Measurements from ENCODE around the gene ACOD1. TPM values are rescaled to one million over a fixed set of nuclear protein-coding genes. Genes with fewer than 3 reads are reported as not detected.

ACOD1 gene
- total RNA-seq, 1 donor from 2014 or later, result not detected

DNA sequence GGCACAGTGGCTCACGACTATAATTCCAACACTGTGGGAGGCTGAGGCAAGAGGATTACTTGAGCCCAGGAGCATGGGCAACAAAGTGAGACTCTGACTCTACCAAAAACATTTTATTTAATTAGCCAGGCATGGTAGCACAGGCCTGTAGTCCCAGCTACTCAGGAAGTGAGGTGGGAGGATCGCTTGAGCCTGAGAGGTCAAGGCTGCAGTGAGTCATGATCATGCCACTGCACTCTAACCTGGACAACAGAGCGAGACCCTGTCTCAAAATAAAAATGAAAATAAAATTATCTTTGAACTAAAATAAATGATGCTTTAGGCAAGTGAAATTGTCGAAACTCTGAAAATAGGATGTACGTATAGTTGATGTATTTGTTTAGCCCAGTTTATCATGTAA is 35.4 kb downstream of the ACOD1 start:
- DNase-seq (ENCODE audit: low read depth), result no peak
- no peak overlapping the region for H3K4me3 ChIP-seq (ENCODE audit: low read depth, low read length)
- TF ChIP-seq, protein P1, sequence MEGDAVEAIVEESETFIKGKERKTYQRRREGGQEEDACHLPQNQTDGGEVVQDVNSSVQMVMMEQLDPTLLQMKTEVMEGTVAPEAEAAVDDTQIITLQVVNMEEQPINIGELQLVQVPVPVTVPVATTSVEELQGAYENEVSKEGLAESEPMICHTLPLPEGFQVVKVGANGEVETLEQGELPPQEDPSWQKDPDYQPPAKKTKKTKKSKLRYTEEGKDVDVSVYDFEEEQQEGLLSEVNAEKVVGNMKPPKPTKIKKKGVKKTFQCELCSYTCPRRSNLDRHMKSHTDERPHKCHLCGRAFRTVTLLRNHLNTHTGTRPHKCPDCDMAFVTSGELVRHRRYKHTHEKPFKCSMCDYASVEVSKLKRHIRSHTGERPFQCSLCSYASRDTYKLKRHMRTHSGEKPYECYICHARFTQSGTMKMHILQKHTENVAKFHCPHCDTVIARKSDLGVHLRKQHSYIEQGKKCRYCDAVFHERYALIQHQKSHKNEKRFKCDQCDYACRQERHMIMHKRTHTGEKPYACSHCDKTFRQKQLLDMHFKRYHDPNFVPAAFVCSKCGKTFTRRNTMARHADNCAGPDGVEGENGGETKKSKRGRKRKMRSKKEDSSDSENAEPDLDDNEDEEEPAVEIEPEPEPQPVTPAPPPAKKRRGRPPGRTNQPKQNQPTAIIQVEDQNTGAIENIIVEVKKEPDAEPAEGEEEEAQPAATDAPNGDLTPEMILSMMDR (conservative IDR thresholded peaks at IDR 0.05; ENCODE audit: low read depth, low read length), result no peak

DNA sequence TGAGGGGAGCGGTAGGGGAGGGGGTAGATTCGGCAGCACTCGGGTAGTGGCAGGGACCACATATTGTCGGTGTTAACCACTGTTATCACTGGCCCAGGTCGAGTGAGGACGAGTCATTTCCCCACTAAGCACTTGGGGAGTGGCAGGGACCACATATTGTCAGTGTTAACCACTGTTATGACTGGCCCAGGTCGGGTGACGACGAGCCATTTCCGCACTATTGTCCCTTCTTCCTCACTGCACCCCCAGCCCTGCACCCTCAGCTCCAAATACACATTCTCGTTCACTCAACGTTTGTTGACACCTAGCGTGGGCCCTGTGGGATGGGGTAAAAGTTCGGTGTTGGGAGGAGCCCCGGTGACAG is 43.1 kb downstream of the ACOD1 start:
- TF ChIP-seq, protein P1 (conservative IDR thresholded peaks at IDR 0.05; ENCODE audit: low read depth, low read length), result no peak
- no peak for DNase-seq (ENCODE audit: low read depth)

DNA sequence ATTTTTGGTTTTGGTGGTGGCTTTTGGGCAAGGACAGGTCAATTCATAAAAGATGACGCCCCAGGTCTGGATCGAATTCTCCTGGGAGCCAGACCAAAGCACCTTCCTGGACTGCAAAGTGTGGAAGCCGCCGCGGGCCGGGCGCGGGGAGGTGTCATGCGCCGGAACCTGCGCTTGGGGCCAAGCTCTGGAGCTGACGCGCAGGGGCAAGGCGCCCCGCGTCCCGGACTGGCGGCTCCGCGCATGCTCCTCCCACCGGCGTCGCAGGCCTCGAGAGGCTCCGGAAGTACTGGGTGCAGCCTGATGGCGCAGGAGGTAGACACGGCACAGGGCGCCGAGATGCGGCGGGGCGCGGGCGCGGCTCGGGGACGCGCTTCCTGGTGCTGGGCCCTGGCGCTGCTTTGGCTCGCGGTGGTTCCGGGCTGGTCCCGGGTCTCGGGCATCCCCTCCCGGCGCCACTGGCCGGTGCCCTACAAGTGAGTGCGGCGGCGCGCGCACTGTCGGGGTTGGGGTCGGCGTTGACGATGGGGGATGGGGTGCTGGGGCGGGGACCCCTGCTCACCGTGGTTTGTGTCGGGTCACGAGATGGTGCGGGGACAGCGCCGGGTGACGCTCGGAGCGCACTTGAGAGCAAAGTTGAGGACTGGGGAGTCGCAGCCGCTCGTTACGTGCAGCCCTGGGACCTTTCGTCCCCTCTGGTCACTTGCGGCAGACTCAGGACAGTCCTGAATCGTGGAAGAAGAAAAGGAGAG is 43.7 kb downstream of the ACOD1 start, which contains the start of gene CLN5:
TSS of gene CLN5 (plus strand) at position 286 of the 752 bp plus-strand sequence. CDS start at position 304, 18 bp downstream.
- DNase-seq (ENCODE audit: low read depth), result peak; percentile 27
- TF ChIP-seq, protein P1 (conservative IDR thresholded peaks at IDR 0.05; ENCODE audit: low read depth, low read length), result no peak

More for the DNA sequence above, 43.1 kb downstream of the ACOD1 start:
- H3K4me3 ChIP-seq (ENCODE audit: low read depth, low read length), result peak overlapping the region; percentile 95

DNA sequence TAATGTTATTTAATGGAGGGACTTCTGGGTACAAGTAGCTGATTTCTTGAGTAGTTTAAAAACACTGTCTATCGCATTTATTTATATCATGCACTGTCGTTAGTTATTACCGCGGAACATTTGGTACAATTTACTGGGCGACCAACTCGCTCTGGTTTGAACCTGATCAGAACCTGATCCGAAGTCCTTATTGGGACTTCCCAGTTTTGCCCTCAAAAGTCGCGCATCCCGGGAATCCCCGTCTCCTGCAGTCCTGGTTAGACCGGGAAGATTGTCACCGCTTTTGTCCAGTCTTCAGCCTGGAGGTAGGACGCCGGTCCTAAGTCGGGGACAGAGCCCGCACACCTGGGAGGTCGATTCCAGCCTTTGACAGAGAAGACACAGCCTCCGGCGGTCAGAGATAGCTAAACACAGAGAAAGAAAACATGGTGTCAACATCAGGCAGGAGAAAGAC is 44.3 kb downstream of the ACOD1 start:
- TF ChIP-seq, protein P1 (conservative IDR thresholded peaks at IDR 0.05; ENCODE audit: low read depth, low read length), result no peak
- DNase-seq (ENCODE audit: low read depth), result no peak
- peak overlapping the region; percentile 95 for H3K4me3 ChIP-seq (ENCODE audit: low read depth, low read length)

More for the DNA sequence above, 43.7 kb downstream of the ACOD1 start, which contains the start of gene CLN5:
- H3K4me3 ChIP-seq (ENCODE audit: low read depth, low read length), result peak within 1 kb of the TSS; percentile 95

DNA sequence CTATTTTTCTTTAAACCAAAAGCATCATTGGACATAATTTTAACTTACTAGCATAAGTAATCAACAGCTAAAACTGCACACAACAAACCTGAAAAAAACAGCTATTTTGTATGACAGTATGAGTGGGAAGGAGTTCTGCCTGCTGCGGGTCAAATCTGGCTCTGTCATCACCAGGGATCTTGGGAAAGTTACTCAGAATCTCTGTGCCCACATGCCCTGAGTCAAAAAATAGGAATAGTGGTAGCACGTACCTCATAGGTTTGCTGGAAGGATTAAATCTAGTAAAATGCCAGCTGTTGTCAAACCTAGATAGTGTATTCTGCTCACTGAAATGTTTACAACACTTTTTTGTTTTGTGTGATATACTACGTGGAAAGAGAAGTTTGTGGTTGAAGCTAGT is 44.7 kb downstream of the ACOD1 start:
- H3K4me3 ChIP-seq (ENCODE audit: low read depth, low read length), result peak overlapping the region; percentile 95
- DNase-seq (ENCODE audit: low read depth), result no peak
- TF ChIP-seq, protein P1 (conservative IDR thresholded peaks at IDR 0.05; ENCODE audit: low read depth, low read length), result no peak

DNA sequence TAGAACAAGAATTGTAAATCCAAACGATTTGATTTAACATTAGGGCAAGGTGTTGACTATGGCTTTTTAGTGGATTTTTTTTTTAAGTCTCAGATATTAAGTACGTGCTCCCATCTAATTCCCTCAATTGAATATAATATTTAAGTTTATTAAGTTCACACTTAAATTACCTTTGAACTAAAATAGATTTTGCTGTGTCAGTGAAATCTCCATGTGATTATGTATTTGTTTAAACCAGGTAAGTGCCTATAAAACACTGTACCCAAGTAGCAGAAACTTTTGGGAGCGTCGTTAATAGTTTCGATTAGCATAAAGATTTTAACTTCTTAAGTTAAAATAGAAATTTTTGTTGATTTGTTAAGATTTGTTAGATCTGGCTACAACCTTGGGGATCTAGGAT is 45.2 kb downstream of the ACOD1 start:
- TF ChIP-seq, protein P1 (conservative IDR thresholded peaks at IDR 0.05; ENCODE audit: low read depth, low read length), result no peak
- DNase-seq (ENCODE audit: low read depth), result no peak
- H3K4me3 ChIP-seq (ENCODE audit: low read depth, low read length), result peak overlapping the region; percentile 95

DNA sequence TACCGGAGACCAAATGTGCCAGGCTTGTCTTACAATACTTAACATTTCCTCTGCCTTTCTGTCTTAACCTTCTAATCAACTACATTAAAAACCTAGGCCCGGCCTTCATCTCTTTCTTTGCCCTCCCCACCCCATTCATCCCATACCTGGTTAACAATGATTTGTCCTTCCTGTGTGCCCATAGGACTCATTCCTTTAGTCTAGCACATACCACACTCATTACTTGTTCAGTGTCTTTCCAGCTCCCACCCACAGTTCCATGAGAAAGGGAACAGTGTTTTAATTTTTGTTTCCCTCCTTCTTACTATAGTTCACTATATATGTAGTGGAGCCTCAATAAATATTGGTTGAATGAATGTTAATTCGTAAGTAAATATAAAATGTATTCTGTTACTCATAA is 46.0 kb downstream of the ACOD1 start:
- no peak for DNase-seq (ENCODE audit: low read depth)
- TF ChIP-seq, protein P1 (conservative IDR thresholded peaks at IDR 0.05; ENCODE audit: low read depth, low read length), result no peak
- H3K4me3 ChIP-seq (ENCODE audit: low read depth, low read length), result no peak overlapping the region
